IPS-18c (cell line): ENCODE results near the gene TMA7B.

Experiments used
- H3K4me3 ChIP-seq: 2 replicates; pipeline ENCODE4 v1.7.0; 2013; ENCODE audit warnings: low read depth, mild to moderate bottlenecking, low read length, moderate library complexity; ENCODE audit not compliant: insufficient read depth
- H3K9me3 ChIP-seq: one replicate; pipeline ENCODE4 v1.6.1; 2013; ENCODE audit warnings: mild to moderate bottlenecking, low read length, moderate library complexity; ENCODE audit not compliant: control insufficient read depth, insufficient read depth

TMA7B gene

DNA sequence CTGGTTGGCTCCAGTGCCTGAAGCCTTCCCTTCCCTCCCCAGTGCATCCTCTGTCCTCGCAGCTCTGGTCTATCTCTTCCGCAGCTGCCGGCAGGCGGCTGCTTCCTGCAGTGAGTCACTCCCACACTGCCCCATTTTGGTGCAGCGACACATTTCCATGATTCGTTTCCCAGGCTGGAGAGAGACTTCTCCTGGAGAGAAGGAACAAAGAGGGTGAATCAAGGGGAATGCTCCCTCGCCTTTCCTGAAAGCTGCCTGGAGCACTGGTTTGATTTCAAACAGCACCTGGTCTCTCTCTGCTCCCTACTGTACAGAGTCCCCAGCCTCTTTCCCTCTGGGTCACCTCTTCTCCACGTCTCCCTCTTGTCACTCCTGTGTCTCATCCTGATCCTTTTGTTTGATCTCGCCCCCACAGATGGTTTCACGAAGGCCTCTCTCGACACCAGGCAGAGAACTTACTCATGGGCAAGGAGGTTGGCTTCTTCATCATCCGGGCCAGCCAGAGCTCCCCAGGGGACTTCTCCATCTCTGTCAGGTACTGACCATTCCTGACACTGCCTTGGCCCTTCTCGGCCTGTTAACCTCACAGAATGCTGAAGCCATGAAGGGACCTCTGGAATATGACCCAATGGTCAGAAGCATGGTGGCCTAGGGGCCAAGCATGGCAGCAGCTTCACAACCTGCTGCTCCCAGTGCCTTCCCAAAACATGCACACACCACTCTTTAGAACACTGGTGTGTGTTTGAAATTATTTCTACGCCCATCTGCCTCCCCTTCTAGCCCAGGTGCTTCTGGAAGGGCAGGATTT is at the start of gene TMA7B:
Gene TMA7B, plus strand, starts transcription at position 758 of the 808 bp plus-strand sequence. CDS start 3,978 bp downstream, outside the sequence.
- H3K4me3 ChIP-seq: no peak within 1 kb of the TSS
- peaks cover 2% of the 10 kb centered on the region for H3K9me3 ChIP-seq

DNA sequence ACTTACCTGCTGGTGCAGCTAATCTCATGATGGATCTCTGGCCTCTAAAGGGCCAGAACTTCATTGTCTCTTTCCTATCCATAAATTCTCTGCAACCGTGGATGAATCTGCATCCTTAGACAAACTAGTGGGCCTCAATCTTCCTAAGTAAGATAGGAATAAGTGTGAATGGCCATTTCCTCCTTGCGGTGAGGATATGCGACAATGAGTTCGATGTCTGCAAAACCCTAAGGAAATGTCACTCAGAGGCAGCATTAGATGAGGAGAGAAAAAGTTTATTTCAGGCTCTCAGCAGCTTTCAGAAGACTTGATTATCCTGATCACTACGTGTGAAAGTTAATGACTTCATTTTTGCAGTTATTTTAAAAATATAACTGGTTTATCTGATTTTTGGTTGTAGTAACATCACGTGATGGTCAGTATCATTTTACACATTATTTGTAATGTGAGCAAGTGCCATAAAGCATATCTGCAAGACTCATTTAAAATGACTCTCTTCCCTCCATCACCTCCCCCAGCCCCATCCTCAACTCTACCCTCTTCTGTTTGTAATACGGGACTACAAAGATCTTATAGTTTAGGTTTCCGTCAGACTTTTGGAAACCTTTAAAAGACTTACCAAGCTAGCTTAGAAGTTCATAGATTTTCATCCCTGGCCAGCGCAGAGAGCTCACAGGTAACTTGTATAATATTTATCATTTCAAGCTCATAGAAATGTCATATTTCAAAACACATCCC is 49.2 kb upstream of the TMA7B start:
- Histone ChIP-seq H3K4me3 (no peak overlapping the region), H3K9me3 (no peaks in the 10 kb centered on the region)

DNA sequence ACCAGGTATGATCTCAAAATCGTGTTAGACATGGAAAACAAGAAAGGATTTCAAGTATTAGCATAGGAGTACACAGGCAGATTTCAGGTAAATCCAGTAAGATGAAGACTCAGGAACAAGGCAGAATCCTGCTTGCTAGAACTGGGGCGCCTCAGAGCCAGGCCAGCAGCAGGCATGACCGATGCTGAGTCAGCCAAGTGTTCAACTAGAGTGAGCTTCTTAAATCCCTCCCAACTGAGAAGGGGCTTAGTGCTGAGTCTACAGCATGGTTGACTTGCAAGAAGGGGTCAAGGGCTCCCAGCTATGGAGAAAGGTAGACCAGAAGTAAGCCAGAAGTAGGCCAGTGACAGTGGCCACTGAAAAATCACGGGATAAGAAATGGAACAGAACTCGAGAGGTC is 46.9 kb upstream of the TMA7B start:
- no peaks in the 10 kb centered on the region for H3K9me3 ChIP-seq
- H3K4me3 ChIP-seq: no peak overlapping the region

DNA sequence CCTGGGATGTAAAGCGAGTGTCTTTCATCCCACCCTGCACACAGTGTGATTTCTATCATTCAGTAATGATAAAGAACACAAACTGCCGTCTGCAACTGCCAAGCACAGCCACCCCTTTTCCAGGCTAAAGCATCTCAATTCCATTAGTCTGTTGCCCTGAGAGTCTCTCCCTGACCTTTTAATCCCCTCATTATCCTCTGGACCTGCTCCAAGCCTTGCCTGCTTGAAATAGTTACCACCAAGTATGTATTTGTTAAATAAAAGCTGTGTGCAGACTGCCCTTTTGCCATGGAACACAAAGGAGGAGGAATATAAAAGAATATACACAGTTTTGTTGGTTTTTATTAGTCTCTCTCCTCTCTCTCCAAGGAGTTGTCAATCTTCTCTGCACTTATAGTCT is 46.3 kb upstream of the TMA7B start:
- no peaks in the 10 kb centered on the region for H3K9me3 ChIP-seq
- H3K4me3 ChIP-seq: no peak overlapping the region

DNA sequence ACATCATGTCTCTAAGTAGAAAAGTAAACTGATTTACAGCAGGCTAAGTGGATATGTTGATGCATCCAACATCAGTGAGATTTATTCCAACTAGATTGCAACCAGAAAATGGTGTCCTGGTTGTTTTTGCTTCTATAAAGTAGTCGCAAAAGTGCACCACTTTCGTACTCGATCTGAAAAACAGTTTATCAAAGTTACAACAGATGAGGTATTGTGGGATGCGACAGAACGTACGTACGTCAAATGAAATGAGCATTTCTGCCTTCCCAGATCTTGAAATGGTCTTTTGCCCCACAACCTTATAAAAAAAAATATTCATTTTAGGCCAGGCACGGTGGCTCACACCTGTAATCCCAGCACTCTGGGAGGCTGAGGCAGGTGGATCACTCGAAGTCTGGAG is 45.6 kb upstream of the TMA7B start:
- Histone ChIP-seq H3K4me3 (no peak overlapping the region), H3K9me3 (no peaks in the 10 kb centered on the region)

DNA sequence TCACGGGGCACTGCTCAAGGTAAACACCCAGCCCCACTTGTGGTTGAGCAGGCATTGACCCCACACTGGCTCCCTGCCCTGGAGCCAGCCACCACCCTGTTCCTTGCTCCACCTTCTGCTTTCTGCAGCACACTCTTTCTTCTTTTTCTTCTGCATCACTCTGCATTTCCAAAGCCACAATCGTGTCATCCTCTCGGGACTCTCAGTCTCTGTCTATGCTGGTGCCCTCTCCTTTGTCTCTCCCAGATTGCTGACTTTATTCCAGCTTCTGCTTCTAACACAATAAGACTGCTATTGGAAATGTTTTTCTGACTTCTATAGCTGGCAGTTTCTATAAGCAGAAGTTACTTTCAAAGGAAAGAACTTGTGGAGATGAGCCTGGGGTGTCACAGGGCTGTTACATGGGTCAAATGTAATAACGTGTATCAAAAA is 44.9 kb upstream of the TMA7B start:
- no peak overlapping the region for H3K4me3 ChIP-seq
- no peaks in the 10 kb centered on the region for H3K9me3 ChIP-seq

DNA sequence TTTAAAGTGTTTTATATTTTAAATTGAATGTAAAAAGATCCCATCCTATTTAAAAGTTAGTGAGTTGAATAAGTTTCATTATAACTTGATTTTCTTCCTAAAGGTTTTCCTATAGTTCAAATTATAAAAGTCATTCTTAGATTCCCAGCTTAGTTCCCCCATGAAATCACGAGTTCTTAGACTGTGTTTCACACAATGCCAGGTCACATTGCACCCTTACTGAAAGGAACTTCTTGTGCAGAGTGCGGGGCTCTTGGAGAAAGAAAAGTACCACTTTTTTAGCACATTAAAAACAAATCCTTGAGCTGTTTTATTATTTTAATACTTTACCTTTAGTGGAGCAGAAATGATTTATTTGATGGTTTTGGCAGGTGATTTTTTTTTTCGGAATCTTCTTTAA is 43.7 kb upstream of the TMA7B start:
- no peak overlapping the region for H3K4me3 ChIP-seq
- H3K9me3 ChIP-seq: no peaks in the 10 kb centered on the region

DNA sequence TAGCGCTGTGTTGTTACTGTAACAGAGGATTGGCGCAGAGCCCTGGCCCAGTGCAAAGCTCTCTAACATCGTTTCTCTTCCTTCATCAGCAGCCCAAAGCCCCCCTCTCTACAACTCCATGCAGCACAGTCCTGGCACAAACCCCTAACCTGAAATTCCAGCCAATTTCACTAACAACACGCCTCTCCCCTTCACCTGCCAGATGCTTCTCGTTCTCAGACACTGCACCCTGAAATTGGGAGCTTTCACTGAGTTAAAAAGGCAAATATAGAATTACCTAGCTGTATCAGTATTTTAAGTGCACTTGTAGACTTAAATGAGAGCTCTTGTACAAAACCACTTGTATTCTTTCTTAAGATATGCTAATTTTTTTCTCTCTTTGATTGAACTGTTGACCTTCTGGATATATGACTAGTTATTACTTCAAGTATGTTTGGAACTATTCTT is 43.0 kb upstream of the TMA7B start:
- H3K4me3 ChIP-seq: no peak overlapping the region
- H3K9me3 ChIP-seq: no peaks in the 10 kb centered on the region

DNA sequence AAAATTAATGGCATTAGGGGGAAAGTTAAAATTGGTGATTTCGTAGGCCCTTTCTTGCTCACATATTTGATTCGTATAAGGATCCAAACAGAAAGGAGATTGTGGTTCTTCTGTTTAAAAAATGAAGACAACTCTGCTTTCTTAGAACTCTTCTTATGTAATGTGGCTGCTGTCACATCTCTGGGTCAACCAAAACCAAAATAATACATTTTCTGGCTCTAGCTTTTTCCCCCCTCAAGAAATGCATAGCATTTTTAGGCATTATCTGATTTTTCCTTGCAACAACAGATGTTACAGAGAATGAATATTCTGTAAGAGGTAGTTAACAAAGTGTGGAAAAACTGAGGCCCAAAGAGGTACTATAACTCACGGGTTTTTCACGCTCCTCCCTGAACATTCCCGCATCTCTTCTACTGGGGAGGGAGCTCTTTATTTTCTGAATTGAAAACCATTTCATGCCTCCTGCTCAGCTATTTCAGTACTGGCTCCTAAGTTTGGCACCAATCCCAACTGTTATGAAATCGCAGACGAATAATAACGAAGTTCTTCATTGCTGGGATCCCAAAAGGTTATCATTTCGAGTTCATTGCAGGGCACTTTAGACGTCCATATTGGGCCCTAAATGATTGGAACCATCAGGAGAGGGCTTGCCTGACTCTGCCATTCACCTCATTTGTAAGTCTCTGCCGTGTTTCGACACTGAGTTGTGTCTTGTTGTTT is 42.3 kb upstream of the TMA7B start:
- Histone ChIP-seq H3K9me3 (no peaks in the 10 kb centered on the region), H3K4me3 (no peak overlapping the region)

DNA sequence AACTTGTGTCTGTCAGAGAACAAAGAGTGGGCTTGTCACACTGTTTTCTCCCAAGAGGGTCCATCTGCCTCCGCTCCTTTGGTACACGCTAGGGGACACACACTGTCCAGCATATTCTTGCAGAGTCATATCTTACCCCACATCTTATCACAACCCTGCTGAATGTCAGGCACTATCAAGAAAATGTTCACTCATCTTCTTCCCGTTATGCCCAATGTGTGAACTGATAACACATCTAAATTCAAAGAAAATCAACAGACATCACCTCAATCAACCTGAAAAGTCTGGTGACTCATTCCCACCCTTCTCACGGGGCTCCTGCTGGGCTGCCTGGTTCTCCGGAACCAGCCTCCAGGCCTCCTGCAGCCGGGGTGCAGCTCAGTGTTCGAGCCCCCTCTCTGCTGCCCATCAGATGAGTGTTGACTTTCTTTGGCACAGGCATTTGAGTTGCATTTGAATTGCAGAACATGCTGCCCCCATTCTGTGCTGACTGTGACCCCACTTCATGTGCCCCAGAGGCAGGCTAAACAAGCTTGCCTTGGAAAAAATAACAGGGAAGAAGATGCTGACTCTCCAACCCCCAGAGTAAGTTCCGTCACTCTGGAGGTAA is 40.0 kb upstream of the TMA7B start:
- no peaks in the 10 kb centered on the region for H3K9me3 ChIP-seq
- H3K4me3 ChIP-seq: no peak overlapping the region

DNA sequence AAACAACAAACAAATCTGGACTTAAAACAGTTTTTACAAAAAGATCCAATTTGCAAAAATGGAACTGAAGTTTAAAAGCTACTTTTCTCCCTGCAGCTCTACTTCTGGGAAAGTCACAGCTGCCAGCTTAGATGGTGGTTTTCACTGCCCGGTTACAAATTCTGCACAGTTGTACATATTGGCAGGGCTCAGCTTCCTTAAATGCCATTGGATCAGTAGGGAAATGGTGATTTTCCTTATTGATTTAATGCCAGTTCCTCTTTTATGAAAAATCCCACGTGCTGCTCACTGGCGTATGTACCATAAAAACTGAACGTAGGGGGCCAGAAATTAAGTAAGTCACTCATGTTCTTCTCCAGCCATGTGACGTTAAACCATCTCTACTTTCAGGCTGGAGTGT is 36.5 kb upstream of the TMA7B start:
- H3K9me3 ChIP-seq: no peaks in the 10 kb centered on the region
- no peak overlapping the region for H3K4me3 ChIP-seq

DNA sequence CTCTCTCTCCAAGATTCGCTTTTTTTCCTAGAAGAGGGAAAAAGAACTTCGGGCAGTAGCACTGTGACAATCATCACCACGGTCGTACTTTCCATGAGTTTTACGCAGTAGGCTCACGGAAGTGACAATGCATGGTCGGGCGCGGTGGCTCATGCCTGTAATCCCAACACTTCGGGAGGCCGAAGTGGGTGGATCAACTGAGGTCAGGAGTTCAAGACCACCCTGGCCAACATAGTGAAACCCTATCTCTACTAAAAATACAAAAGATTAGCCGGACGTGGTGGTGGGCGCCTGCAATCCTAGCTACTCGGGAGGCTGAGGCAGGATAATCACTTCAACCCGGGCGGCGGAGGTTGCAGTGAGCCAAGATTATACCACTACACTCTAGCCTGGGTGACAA is 35.9 kb upstream of the TMA7B start:
- no peaks in the 10 kb centered on the region for H3K9me3 ChIP-seq
- H3K4me3 ChIP-seq: no peak overlapping the region

DNA sequence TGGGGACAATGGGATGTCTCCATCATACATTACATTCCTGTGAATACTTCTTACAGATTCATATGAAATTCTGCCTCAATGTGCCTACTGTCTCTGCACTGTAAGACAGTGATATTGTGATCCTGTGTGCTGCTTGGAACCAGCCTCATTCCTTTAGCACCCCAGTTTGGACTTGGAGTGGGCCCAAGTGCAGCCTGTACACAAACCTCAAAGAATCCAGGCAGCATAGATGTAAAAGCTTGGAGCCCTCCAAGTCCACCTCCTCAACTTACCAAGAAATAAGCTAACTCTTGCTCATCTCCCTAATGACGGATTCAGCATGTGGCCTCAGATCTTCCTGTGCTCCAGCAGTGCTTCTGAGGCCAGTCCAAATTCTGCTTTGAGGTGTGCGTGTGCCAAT is 34.9 kb upstream of the TMA7B start:
- Histone ChIP-seq H3K4me3 (no peak overlapping the region), H3K9me3 (no peaks in the 10 kb centered on the region)

DNA sequence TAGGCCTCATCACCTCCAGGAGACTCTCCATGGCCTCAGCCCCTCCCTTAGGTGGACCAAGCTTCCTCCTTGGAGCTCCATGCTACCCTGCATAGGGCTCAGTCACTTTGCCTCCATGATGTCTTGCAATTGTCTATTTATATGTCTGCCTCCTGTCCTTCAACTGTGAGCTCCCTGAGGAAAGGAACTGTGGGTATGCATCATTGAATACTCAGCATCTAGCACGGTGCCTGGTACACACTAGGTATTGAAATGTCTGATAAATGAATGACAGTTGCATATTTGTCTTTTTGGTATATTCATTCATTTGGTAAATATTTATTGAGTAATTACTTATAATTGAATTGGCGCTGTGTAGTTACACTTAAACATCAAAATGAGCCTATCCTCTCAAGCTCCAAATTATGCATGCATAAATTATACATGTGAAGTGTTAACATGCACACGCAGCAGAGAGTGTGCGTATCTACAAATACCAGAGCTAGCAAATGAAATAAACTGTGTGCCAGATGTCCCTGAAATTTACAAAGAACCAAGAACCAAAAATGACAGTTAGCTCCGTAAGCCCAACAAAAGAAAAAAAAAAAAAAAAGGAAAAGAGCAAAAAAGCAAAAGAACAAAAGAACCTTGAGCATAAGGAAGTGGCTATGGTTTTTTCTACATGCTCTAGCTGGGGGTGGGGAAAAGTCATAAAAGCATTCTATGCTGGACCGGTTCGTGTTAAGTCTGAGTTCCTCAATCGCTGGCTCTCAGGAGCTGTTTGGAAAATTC is 34.1 kb upstream of the TMA7B start:
- no peaks in the 10 kb centered on the region for H3K9me3 ChIP-seq
- H3K4me3 ChIP-seq: no peak overlapping the region

DNA sequence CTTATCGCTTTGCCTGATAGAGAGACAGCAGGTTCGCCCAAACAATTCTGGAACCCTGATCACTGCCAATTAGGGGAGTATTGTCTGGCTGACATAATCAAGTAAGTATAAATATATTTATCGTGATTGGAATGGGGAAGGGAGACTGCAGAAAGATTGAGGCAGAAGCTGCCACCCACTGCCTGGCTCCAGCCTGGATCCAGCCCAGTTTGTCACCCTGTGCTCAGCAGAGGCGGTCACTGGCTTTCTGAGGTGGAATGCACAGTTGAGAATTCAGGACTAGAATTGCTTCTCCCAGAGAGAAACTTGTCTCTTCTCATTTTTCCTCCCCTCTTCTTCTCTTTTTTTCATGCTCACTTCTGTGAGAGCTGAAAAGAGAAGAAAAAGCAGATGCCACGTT is 33.4 kb upstream of the TMA7B start:
- H3K4me3 ChIP-seq: no peak overlapping the region

DNA sequence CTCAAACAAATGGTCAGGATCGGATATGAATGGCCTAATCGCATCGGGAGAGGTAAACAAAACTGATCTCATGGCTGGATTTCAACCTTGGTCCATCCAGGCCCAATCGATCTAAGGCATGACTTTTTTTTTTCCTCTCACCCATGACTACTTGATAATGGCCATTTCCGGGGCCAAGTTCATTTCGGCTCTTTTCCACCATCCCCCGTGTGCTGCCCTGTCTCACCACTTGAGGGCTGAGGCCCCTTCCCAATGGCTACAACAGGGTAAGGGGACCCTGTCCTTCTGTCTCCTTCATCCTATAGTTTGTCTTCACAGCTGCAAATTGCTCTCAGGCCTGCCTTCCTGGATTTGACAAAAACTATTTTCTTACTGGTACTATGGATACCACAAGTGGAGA is 32.7 kb upstream of the TMA7B start:
- H3K9me3 ChIP-seq: no peaks in the 10 kb centered on the region
- no peak overlapping the region for H3K4me3 ChIP-seq

More for the DNA sequence above, 33.4 kb upstream of the TMA7B start:
- H3K9me3 ChIP-seq: no peaks in the 10 kb centered on the region
